ENCODE results near the gene VPS41. TPM values are rescaled to one million over a fixed set of nuclear protein-coding genes. Genes with fewer than 3 reads are reported as not detected.

The VPS41 gene
- total and polyA plus RNA-seq, 4 donors, result 9.2 to 24.1 (median 16.1) TPM

DNA sequence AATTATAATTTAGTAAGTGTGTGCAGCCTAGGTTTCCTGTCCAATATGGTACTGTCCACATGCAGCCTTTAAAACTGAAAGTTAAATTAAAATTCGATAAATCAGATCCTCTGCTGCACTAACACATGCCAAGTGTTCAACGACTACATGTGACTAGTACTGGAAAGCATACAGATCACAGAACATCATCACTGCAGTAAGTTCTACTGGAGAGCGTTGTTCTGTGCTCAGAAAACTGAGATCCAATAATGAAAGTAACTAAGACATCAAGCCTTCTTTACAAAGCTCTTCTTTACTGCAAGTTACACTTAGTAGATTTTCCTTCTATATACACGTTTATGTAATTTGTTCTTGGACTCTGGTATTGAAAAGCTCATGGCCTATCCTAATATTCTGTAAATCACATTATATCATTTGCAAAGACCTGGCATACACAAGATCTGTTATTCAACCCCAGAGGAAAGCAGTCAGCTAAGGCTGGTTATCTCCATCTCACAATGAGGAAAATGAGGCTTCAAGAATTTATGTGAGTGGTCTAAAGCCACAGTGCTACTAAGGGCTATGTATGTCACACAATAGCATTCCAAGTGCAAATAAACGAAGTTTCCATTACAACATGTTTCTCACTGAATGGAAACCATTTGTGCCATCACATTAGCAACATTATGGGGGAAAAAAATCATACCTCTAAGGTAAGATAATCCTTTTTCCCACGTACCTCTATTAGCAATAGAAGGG lies 77.6 kb downstream of the VPS41 start:
- WGBS, result 61% methylated on average over 6 of the region's 6 CpGs
- no peak overlapping the region for H3K4me3 ChIP-seq (ENCODE audit: low read depth in 1 of 3, low read length in 3 of 3)
- no peak for DNase-seq (ENCODE audit: low spot score)
- peaks cover 0 to 3% (median 0%) of the 10 kb centered on the region in 4 donors for H3K4me1 ChIP-seq (ENCODE audit: control insufficient read depth in 4 of 4, insufficient read depth in 4 of 4, low read length in 3 of 4)
- no peaks in the 10 kb centered on the region for H3K9me3 ChIP-seq (ENCODE audit: control insufficient read depth in 4 of 4, low read length in 3 of 4)
- H3K27ac ChIP-seq (ENCODE audit: low read depth in 1 of 2, low read length in 2 of 2), result no peak overlapping the region
- no peaks in the 10 kb centered on the region for H3K27me3 ChIP-seq (ENCODE audit: control insufficient read depth in 4 of 4, insufficient read depth in 4 of 4, low read length in 3 of 4)
- H3K36me3 ChIP-seq (ENCODE audit: control insufficient read depth in 4 of 4, insufficient read depth in 3 of 4, low read depth in 1 of 4, low read length in 3 of 4), result no peaks in the 10 kb centered on the region
- no peak overlapping the region for H3K9ac ChIP-seq (ENCODE audit: low read depth in 1 of 2, low read length in 2 of 2)
- no peak for TF ChIP-seq FOXA2 (IDR thresholded peaks at IDR 0.05)
- no peak for TF ChIP-seq TAF1 (conservative IDR thresholded peaks at IDR 0.05)
- no peak for TF ChIP-seq YY1 (IDR thresholded peaks at IDR 0.05)
- TF ChIP-seq, protein P1, sequence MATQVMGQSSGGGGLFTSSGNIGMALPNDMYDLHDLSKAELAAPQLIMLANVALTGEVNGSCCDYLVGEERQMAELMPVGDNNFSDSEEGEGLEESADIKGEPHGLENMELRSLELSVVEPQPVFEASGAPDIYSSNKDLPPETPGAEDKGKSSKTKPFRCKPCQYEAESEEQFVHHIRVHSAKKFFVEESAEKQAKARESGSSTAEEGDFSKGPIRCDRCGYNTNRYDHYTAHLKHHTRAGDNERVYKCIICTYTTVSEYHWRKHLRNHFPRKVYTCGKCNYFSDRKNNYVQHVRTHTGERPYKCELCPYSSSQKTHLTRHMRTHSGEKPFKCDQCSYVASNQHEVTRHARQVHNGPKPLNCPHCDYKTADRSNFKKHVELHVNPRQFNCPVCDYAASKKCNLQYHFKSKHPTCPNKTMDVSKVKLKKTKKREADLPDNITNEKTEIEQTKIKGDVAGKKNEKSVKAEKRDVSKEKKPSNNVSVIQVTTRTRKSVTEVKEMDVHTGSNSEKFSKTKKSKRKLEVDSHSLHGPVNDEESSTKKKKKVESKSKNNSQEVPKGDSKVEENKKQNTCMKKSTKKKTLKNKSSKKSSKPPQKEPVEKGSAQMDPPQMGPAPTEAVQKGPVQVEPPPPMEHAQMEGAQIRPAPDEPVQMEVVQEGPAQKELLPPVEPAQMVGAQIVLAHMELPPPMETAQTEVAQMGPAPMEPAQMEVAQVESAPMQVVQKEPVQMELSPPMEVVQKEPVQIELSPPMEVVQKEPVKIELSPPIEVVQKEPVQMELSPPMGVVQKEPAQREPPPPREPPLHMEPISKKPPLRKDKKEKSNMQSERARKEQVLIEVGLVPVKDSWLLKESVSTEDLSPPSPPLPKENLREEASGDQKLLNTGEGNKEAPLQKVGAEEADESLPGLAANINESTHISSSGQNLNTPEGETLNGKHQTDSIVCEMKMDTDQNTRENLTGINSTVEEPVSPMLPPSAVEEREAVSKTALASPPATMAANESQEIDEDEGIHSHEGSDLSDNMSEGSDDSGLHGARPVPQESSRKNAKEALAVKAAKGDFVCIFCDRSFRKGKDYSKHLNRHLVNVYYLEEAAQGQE (IDR thresholded peaks at IDR 0.05), result no peak

DNA sequence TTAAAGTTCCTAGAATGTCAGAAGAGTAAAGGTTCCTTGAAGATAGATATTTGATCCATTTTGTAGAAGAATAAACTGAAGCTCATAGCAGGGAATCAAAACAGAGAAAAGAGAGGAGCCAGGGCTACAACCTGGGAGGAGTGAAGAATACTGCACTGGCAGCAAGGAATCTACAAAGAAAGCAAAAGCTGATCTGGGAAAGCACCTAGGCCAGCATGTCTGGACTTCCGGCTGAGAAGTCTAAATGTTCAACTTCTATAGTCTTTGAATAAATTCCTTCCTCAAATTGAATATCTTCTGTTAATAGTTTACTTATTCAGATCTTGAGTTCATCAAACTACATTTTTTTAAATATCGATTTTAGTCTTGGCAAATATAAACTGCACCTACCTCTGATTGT lies 78.2 kb downstream of the VPS41 start:
- TF ChIP-seq RXRA (IDR thresholded peaks at IDR 0.05) (no peak), FOXA1 (IDR thresholded peaks at IDR 0.05) (no peak), YY1 (IDR thresholded peaks at IDR 0.05) (no peak), FOXA2 (IDR thresholded peaks at IDR 0.05) (no peak), TAF1 (conservative IDR thresholded peaks at IDR 0.05) (no peak), RAD21 (IDR thresholded peaks at IDR 0.05) (no peak), HNF4G (IDR thresholded peaks at IDR 0.05) (no peak), EGR1 (IDR thresholded peaks at IDR 0.05; ENCODE audit: low read depth in 2 of 2) (no peak), GABPA (IDR thresholded peaks at IDR 0.05 in 1 of 2, conservative IDR thresholded peaks at IDR 0.05 in 1 of 2) (no peak), SP1 (IDR thresholded peaks at IDR 0.05) (no peak), HNF4A (conservative IDR thresholded peaks at IDR 0.05) (no peak), JUND (IDR thresholded peaks at IDR 0.05) (no peak), NR2F2 (IDR thresholded peaks at IDR 0.05) (no peak)
- TF ChIP-seq, protein P2, sequence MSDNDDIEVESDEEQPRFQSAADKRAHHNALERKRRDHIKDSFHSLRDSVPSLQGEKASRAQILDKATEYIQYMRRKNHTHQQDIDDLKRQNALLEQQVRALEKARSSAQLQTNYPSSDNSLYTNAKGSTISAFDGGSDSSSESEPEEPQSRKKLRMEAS (IDR thresholded peaks at IDR 0.05), result no peak
- TF ChIP-seq, protein P3, sequence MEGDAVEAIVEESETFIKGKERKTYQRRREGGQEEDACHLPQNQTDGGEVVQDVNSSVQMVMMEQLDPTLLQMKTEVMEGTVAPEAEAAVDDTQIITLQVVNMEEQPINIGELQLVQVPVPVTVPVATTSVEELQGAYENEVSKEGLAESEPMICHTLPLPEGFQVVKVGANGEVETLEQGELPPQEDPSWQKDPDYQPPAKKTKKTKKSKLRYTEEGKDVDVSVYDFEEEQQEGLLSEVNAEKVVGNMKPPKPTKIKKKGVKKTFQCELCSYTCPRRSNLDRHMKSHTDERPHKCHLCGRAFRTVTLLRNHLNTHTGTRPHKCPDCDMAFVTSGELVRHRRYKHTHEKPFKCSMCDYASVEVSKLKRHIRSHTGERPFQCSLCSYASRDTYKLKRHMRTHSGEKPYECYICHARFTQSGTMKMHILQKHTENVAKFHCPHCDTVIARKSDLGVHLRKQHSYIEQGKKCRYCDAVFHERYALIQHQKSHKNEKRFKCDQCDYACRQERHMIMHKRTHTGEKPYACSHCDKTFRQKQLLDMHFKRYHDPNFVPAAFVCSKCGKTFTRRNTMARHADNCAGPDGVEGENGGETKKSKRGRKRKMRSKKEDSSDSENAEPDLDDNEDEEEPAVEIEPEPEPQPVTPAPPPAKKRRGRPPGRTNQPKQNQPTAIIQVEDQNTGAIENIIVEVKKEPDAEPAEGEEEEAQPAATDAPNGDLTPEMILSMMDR (IDR thresholded peaks at IDR 0.05; ENCODE audit: low read depth, low read length, missing input control), result no peak
- TF ChIP-seq, protein P4, sequence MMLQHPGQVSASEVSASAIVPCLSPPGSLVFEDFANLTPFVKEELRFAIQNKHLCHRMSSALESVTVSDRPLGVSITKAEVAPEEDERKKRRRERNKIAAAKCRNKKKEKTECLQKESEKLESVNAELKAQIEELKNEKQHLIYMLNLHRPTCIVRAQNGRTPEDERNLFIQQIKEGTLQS (IDR thresholded peaks at IDR 0.05), result no peak
- TF ChIP-seq, protein P1 (IDR thresholded peaks at IDR 0.05), result no peak
- TF ChIP-seq, protein P5, sequence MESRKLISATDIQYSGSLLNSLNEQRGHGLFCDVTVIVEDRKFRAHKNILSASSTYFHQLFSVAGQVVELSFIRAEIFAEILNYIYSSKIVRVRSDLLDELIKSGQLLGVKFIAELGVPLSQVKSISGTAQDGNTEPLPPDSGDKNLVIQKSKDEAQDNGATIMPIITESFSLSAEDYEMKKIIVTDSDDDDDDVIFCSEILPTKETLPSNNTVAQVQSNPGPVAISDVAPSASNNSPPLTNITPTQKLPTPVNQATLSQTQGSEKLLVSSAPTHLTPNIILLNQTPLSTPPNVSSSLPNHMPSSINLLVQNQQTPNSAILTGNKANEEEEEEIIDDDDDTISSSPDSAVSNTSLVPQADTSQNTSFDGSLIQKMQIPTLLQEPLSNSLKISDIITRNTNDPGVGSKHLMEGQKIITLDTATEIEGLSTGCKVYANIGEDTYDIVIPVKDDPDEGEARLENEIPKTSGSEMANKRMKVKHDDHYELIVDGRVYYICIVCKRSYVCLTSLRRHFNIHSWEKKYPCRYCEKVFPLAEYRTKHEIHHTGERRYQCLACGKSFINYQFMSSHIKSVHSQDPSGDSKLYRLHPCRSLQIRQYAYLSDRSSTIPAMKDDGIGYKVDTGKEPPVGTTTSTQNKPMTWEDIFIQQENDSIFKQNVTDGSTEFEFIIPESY (IDR thresholded peaks at IDR 0.05), result no peak
- Histone ChIP-seq H3K27me3 (ENCODE audit: control insufficient read depth in 4 of 4, insufficient read depth in 4 of 4, low read length in 3 of 4) (no peaks in the 10 kb centered on the region), H3K36me3 (ENCODE audit: control insufficient read depth in 4 of 4, insufficient read depth in 3 of 4, low read depth in 1 of 4, low read length in 3 of 4) (no peaks in the 10 kb centered on the region), H3K4me1 (ENCODE audit: control insufficient read depth in 4 of 4, insufficient read depth in 4 of 4, low read length in 3 of 4) (peaks cover 0 to 4% (median 3%) of the 10 kb centered on the region in 4 donors), H3K9me3 (ENCODE audit: control insufficient read depth in 4 of 4, low read length in 3 of 4) (no peaks in the 10 kb centered on the region), H3K4me3 (ENCODE audit: low read depth in 1 of 3, low read length in 3 of 3) (no peak overlapping the region), H3K9ac (ENCODE audit: low read depth in 1 of 2, low read length in 2 of 2) (no peak overlapping the region), H3K27ac (ENCODE audit: low read depth in 1 of 2, low read length in 2 of 2) (no peak overlapping the region)
- no peak for DNase-seq (ENCODE audit: low spot score)
- 73% methylated on average over 2 of the region's 2 CpGs for WGBS

All from liver (tissue), 9 donors.